H1 (cell line): ENCODE results near the gene CTNND2. TPM values are rescaled to one million over a fixed set of nuclear protein-coding genes. Genes with fewer than 3 reads are reported as not detected.

Experiments used
- CTCF ChIA-PET: fragments of 300-600 bp; sonication (Branson Sonifier 250); formaldehyde crosslinking; loops from one replicate; lab custom pipeline; 2021; ENCODE audit not compliant: partially characterized antibody; lab: Charles Lee
- POLR2A ChIA-PET: fragments of 300-600 bp; sonication (Branson Sonifier 250); formaldehyde crosslinking; loops from one replicate; lab custom pipeline; 2021; ENCODE audit warnings: inconsistent platforms; ENCODE audit not compliant: partially characterized antibody; lab: Charles Lee
- DNase-seq, 2 experiments: peaks; one replicate each; pipeline versions ENCODE4 v3.0.0 to v3.0.0-alpha.2; 2010 to 2022; ENCODE audit warnings: low spot score in 2 of 2, low read depth in 1 of 2, mixed read lengths in 1 of 2
- FAIRE-seq: peaks from 2 replicates; lab custom pipeline; 2011; peaks lifted over from hg19 to GRCh38; lab: Jason Lieb, UNC
- H2AFZ ChIP-seq: 2 replicates; pipeline ENCODE4 v1.8.1; 2012; ENCODE audit warnings: low read length, inconsistent platforms
- H2AK5ac ChIP-seq: 2 replicates; pipeline ENCODE4 v1.6.1; 2013; ENCODE audit warnings: low read depth, low read length
- H2BK120ac ChIP-seq: replicated peaks from 2 replicates; pipeline ENCODE3; 2013; ENCODE audit warnings: low read depth, low read length, inconsistent platforms
- H2BK12ac ChIP-seq: 2 replicates; pipeline ENCODE4 v1.6.1; 2013; ENCODE audit warnings: low read depth, low read length
- H2BK15ac ChIP-seq: 2 replicates; pipeline ENCODE4 v1.6.1; 2013; ENCODE audit warnings: low read length
- H2BK20ac ChIP-seq: 2 replicates; pipeline ENCODE4 v1.6.1; 2013; ENCODE audit warnings: low read length
- H2BK5ac ChIP-seq: 2 replicates; pipeline ENCODE4 v1.6.1; 2013; ENCODE audit warnings: low read depth, low read length
- H3K14ac ChIP-seq: 2 replicates; pipeline ENCODE4 v1.6.1; 2013; ENCODE audit warnings: inconsistent platforms; ENCODE audit not compliant: insufficient read length
- H3K18ac ChIP-seq: 2 replicates; pipeline ENCODE4 v1.6.1; 2013; ENCODE audit warnings: low read length; ENCODE audit errors: extremely low read depth
- H3K23ac ChIP-seq: 2 replicates; pipeline ENCODE4 v1.6.1; 2013; ENCODE audit warnings: inconsistent platforms; ENCODE audit not compliant: insufficient read length
- H3K23me2 ChIP-seq: 2 replicates; pipeline ENCODE4 v1.6.1; 2013; ENCODE audit warnings: low read depth, low read length
- H3K27ac ChIP-seq: 2 replicates; pipeline ENCODE4 v1.6.1; 2011; ENCODE audit warnings: low read depth, low read length, inconsistent platforms
- H3K27me3 ChIP-seq, 4 experiments: replicated peaks in 1 of 4; 1 replicate in 1 of 4; 2 replicates in 3 of 4; pipeline versions ENCODE4 v1.6.1 to v1.8.1; 2011 to 2013; ENCODE audit warnings: low read length in 3 of 4, mild to moderate bottlenecking in 3 of 4, inconsistent platforms in 2 of 4, mixed read lengths in 2 of 4, moderate library complexity in 1 of 4; ENCODE audit not compliant: control insufficient read depth in 3 of 4, insufficient read depth in 3 of 4; ENCODE audit errors: extremely low read depth in 1 of 4
- H3K36me3 ChIP-seq, 4 experiments: 2 replicates each; pipeline versions ENCODE4 v1.6.1 to v1.8.1; 2011 to 2013; ENCODE audit warnings: mild to moderate bottlenecking in 4 of 4, low read length in 3 of 4, moderate library complexity in 2 of 4, control low read depth in 1 of 4, inconsistent platforms in 1 of 4; ENCODE audit not compliant: insufficient read depth in 4 of 4, control insufficient read depth in 2 of 4
- H3K4ac ChIP-seq: replicated peaks from 2 replicates; pipeline ENCODE3; 2013; ENCODE audit warnings: low read length, low read depth, mixed read lengths, inconsistent platforms; ENCODE audit not compliant: insufficient read length
- H3K4me1 ChIP-seq, 4 experiments: replicated peaks in 1 of 4; 1 replicate in 1 of 4; 2 replicates in 3 of 4; pipeline versions ENCODE4 v1.6.1 to v1.8.1; 2011 to 2013; ENCODE audit warnings: low read length in 3 of 4, inconsistent platforms in 2 of 4, mixed read lengths in 1 of 4; ENCODE audit not compliant: insufficient read depth in 4 of 4, control insufficient read depth in 3 of 4
- H3K4me2 ChIP-seq, 2 experiments: 2 replicates each; pipeline versions ENCODE4 v1.6.1 to v1.8.1; 2011 to 2013; ENCODE audit warnings: low read depth in 2 of 2, low read length in 2 of 2, control low read depth in 1 of 2, inconsistent platforms in 1 of 2, mild to moderate bottlenecking in 1 of 2; ENCODE audit not compliant: insufficient read depth in 1 of 2
- H3K4me3 ChIP-seq, 4 experiments: fragments of 200-600, 300-600 bp in 1 of 4; sonication (generic), shearing (Covaris generic), sonication (Bioruptor Twin) in 1 of 4; 2 replicates each; pipeline versions ENCODE4 v1.5.1 to v1.8.1; 2011 to 2016; ENCODE audit warnings: low read length in 4 of 4, low read depth in 3 of 4, control low read depth in 2 of 4, inconsistent platforms in 2 of 4, mild to moderate bottlenecking in 2 of 4, mixed read lengths in 1 of 4, moderate library complexity in 1 of 4; ENCODE audit not compliant: insufficient read depth in 2 of 4; ENCODE audit errors: extremely low read depth in 1 of 4
- H3K56ac ChIP-seq: replicated peaks from 2 replicates; pipeline ENCODE3; 2013; ENCODE audit warnings: low read depth, mild to moderate bottlenecking, mixed read lengths, low read length, inconsistent platforms; ENCODE audit not compliant: insufficient read length
- H3K79me1 ChIP-seq: 2 replicates; pipeline ENCODE4 v1.6.1; 2013; ENCODE audit warnings: low read depth, low read length, control low read depth
- H3K79me2 ChIP-seq, 2 experiments: 2 replicates each; pipeline versions ENCODE4 v1.6.1 to v1.8.1; 2012 to 2013; ENCODE audit warnings: low read length in 2 of 2, mild to moderate bottlenecking in 2 of 2, inconsistent platforms in 1 of 2; ENCODE audit not compliant: insufficient read depth in 2 of 2, control insufficient read depth in 1 of 2
- H3K9ac ChIP-seq, 4 experiments: replicated peaks in 1 of 4; 1 replicate in 1 of 4; 2 replicates in 3 of 4; pipeline versions ENCODE4 v1.6.1 to v1.8.1; 2011 to 2013; ENCODE audit warnings: low read depth in 3 of 4, low read length in 3 of 4, control low read depth in 2 of 4, mild to moderate bottlenecking in 2 of 4, moderate library complexity in 2 of 4, inconsistent platforms in 1 of 4; ENCODE audit errors: extremely low read depth in 1 of 4
- H3K9me3 ChIP-seq, 2 experiments: 2 replicates each; pipeline versions ENCODE4 v1.6.1 to v1.8.1; 2012 to 2013; ENCODE audit warnings: mild to moderate bottlenecking in 2 of 2, moderate library complexity in 2 of 2, control low read depth in 1 of 2, inconsistent platforms in 1 of 2, low read depth in 1 of 2, low read length in 1 of 2, mixed read lengths in 1 of 2; ENCODE audit not compliant: insufficient read depth in 2 of 2
- H4K20me1 ChIP-seq, 2 experiments: replicated peaks in 1 of 2; 2 replicates each; pipeline versions ENCODE3 to v1.8.1; 2011 to 2013; ENCODE audit warnings: inconsistent platforms in 2 of 2, low read length in 2 of 2, mild to moderate bottlenecking in 1 of 2; ENCODE audit not compliant: insufficient read depth in 2 of 2, control insufficient read depth in 1 of 2
- H4K5ac ChIP-seq: 2 replicates; pipeline ENCODE4 v1.6.1; 2013; ENCODE audit warnings: low read length, low read depth, mixed read lengths, inconsistent platforms; ENCODE audit not compliant: insufficient read length
- H4K8ac ChIP-seq: 2 replicates; pipeline ENCODE4 v1.8.0; 2013; ENCODE audit warnings: mild to moderate bottlenecking, moderate library complexity, low read length, inconsistent platforms; ENCODE audit not compliant: insufficient read depth; ENCODE audit errors: extremely low read depth
- H4K91ac ChIP-seq: replicated peaks from 2 replicates; pipeline ENCODE3; 2013; ENCODE audit warnings: low read length, mixed read lengths, inconsistent platforms; ENCODE audit not compliant: insufficient read length
- EZH2 ChIP-seq: fragments of 200-600 bp; sonication (generic); IDR thresholded peaks from 2 replicates; pipeline ENCODE4 v1.7.1; 2012; ENCODE audit warnings: low read depth, mild to moderate bottlenecking, moderate library complexity, low read length, inconsistent platforms; ENCODE audit not compliant: severe bottlenecking
- JUN ChIP-seq: IDR thresholded peaks from 2 replicates; pipeline ENCODE4 v1.6.1; 2011; ENCODE audit warnings: low read depth, mild to moderate bottlenecking, improper control_type of control experiment, low read length
- KDM5A ChIP-seq: fragments of 200-600 bp; IDR thresholded peaks from 2 replicates; pipeline ENCODE4 v1.7.1; 2012; ENCODE audit warnings: mild to moderate bottlenecking, low read length, inconsistent platforms, mixed read lengths
- RAD21 ChIP-seq, 2 experiments: IDR thresholded peaks in 1 of 2; conservative IDR thresholded peaks in 1 of 2; 2 replicates each; pipeline ENCODE4 v1.6.1; 2011; ENCODE audit warnings: low read depth in 2 of 2, low read length in 2 of 2, improper control_type of control experiment in 1 of 2, inconsistent platforms in 1 of 2, mild to moderate bottlenecking in 1 of 2, moderate library complexity in 1 of 2
- SUZ12 ChIP-seq: fragments of 200-600 bp; sonication (generic); IDR thresholded peaks from 2 replicates; pipeline ENCODE4 v1.6.1; 2012; ENCODE audit warnings: mild to moderate bottlenecking, inconsistent platforms, low read length, moderate library complexity, mixed read lengths
- ZNF274 ChIP-seq: IDR thresholded peaks from 2 replicates; pipeline ENCODE4 v1.7.0; 2012; ENCODE audit warnings: low read length, borderline replicate concordance; ENCODE audit errors: extremely low read depth
- WGBS, 2 experiments: shearing (Covaris generic) in 1 of 2; methylation state at CpG; one replicate each; pipeline versions ENCODE4 v1.1.6 to v1.1.7; 2013 to 2015; ENCODE audit warnings: low lambda C conversion rate in 2 of 2, mixed read lengths in 2 of 2, inconsistent platforms in 1 of 2, low coverage in 1 of 2, missing lambda C conversion rate in 1 of 2; ENCODE audit not compliant: insufficient replicate concordance in 2 of 2, insufficient coverage in 1 of 2, insufficient read length in 1 of 2; ENCODE audit errors: extremely low coverage in 1 of 2, missing lambda C conversion rate in 1 of 2; 5-methylcytosine and 5-hydroxymethylcytosine counted together
- polyA plus RNA-seq, 7 experiments: library from polyadenylated mRNA; depleted of rRNA in 3 of 7; stranded (reverse) in 5 of 7; unstranded in 2 of 7; fragments of >200 nt in 5 of 7; fragments of 200-250 nt in 2 of 7; gene quantifications; 1 replicate in 5 of 7; 2 replicates in 1 of 7; 4 replicates in 1 of 7; pipeline versions ENCODE4 v1.2.1 to v1.2.3, GENCODE V29; 2011 to 2013; ENCODE audit warnings: missing spikeins in 2 of 7, mixed read lengths in 2 of 7
- total RNA-seq: library from RNA; stranded (reverse); fragmentation: NEBNext Ultra II Directional; extraction: Animal tissue kit (Norgen Biotek cat#: 25700); gene quantifications from 2 replicates; pipeline ENCODE4 v1.2.1, GENCODE V29; 2021
- TF ChIP-seq, protein P1 (sequence below), 3 experiments: IDR thresholded peaks; 1 replicate in 2 of 3; 2 replicates in 1 of 3; pipeline versions ENCODE4 v1.5.1 to v1.6.1; 2011; ENCODE audit warnings: low read length in 3 of 3, mild to moderate bottlenecking in 3 of 3, inconsistent platforms in 2 of 3, low read depth in 1 of 3, moderate library complexity in 1 of 3; ENCODE audit not compliant: insufficient read depth in 1 of 3; ENCODE audit errors: control extremely low read depth in 1 of 3

Gene CTNND2
- total and polyA plus RNA-seq, 2 of the 8 experiments (the other 6 are each of a cell fraction or from before 2014, with no cell fraction given), result 7.4 to 14.2 TPM

DNA sequence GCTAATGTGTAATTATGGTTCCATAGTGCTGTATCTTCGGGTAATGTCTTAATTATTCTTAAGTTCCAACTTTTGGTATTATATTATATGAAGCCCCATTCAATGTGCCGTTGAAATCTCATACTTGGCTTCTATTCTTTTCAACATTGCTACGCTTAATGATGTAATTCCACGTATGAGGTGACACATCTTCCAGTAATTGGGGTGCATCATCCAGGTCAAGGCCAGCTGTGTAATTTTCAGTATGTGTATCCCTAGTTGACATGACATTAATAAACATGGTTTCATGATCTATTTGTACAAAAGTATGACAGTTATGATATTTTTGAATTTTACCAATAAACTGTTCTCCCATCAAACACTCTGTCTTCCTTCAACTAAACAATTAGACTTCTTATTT, 546.3 kb downstream of the CTNND2 start:
- no peaks in the 10 kb centered on the region for H3K79me1 ChIP-seq
- H3K27me3 ChIP-seq, result no peaks in the 10 kb centered on the region
- H3K9me3 ChIP-seq, result no peaks in the 10 kb centered on the region
- no peak overlapping the region for H2BK5ac ChIP-seq
- H2BK120ac ChIP-seq, result no peak overlapping the region
- H3K4me3 ChIP-seq, result no peak overlapping the region
- no peak overlapping the region for H2AFZ ChIP-seq
- H2BK15ac ChIP-seq, result no peak overlapping the region
- H3K36me3 ChIP-seq, result no peaks in the 10 kb centered on the region
- H3K56ac ChIP-seq, result no peak overlapping the region
- no peak overlapping the region for H3K23ac ChIP-seq
- POLR2A ChIA-PET, result no interaction called here
- no peak overlapping the region for H3K27ac ChIP-seq
- H3K14ac ChIP-seq, result no peak overlapping the region
- no peaks in the 10 kb centered on the region for H3K23me2 ChIP-seq
- no peak overlapping the region for H4K8ac ChIP-seq
- H2BK12ac ChIP-seq, result no peak overlapping the region
- no peak overlapping the region for H4K91ac ChIP-seq
- WGBS, 2 experiments, result 80% methylated on average over 4 of the region's 4 CpGs; no CpG with 5 or more reads in 1 of the 2 experiments
- FAIRE-seq (no peak), DNase-seq (no peak)
- no peak overlapping the region for H4K5ac ChIP-seq
- CTCF ChIA-PET, result interaction anchor here (0.9 kb wide), 1 partner anchor 67 kb away, joined by 3 read pairs; no protein-coding TSS in a partner anchor
- no peaks in the 10 kb centered on the region for H4K20me1 ChIP-seq
- H2AK5ac ChIP-seq, result no peak overlapping the region
- H2BK20ac ChIP-seq, result no peak overlapping the region
- no peak overlapping the region for H3K9ac ChIP-seq
- H3K4me1 ChIP-seq, result no peaks in the 10 kb centered on the region
- no peaks in the 10 kb centered on the region for H3K79me2 ChIP-seq
- no peak overlapping the region for H3K4ac ChIP-seq
- no peak overlapping the region for H3K4me2 ChIP-seq
- no peak overlapping the region for H3K18ac ChIP-seq
- TF ChIP-seq JUN (no peak), SUZ12 (no peak), EZH2 (no peak), ZNF274 (no peak), KDM5A (no peak), RAD21 (IDR thresholded peaks at IDR 0.05 in 1 of 2, conservative IDR thresholded peaks at IDR 0.05 in 1 of 2; ENCODE audit: low read depth in 2 of 2, low read length in 2 of 2) (no peak)
- TF ChIP-seq, protein P1, sequence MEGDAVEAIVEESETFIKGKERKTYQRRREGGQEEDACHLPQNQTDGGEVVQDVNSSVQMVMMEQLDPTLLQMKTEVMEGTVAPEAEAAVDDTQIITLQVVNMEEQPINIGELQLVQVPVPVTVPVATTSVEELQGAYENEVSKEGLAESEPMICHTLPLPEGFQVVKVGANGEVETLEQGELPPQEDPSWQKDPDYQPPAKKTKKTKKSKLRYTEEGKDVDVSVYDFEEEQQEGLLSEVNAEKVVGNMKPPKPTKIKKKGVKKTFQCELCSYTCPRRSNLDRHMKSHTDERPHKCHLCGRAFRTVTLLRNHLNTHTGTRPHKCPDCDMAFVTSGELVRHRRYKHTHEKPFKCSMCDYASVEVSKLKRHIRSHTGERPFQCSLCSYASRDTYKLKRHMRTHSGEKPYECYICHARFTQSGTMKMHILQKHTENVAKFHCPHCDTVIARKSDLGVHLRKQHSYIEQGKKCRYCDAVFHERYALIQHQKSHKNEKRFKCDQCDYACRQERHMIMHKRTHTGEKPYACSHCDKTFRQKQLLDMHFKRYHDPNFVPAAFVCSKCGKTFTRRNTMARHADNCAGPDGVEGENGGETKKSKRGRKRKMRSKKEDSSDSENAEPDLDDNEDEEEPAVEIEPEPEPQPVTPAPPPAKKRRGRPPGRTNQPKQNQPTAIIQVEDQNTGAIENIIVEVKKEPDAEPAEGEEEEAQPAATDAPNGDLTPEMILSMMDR (IDR thresholded peaks at IDR 0.05; ENCODE audit: control extremely low read depth in 1 of 3, insufficient read depth in 1 of 3, low read depth in 1 of 3, low read length in 3 of 3), result no peak
